DMS79 treated with DMSO at 0.1 percent for 48 hours (cell line): Measurements from ENCODE around the gene WRAP53.
"Not testable (repeated sequence)": the region's sequence is repeated elsewhere in the genome, so short reads cannot be mapped to it uniquely, and the experiment has no call there.

ENCODE experiments used
- DNase-seq: peaks from one replicate; lab custom pipeline; 2025; lab: John Stamatoyannopoulos, UW

The WRAP53 gene

DNA sequence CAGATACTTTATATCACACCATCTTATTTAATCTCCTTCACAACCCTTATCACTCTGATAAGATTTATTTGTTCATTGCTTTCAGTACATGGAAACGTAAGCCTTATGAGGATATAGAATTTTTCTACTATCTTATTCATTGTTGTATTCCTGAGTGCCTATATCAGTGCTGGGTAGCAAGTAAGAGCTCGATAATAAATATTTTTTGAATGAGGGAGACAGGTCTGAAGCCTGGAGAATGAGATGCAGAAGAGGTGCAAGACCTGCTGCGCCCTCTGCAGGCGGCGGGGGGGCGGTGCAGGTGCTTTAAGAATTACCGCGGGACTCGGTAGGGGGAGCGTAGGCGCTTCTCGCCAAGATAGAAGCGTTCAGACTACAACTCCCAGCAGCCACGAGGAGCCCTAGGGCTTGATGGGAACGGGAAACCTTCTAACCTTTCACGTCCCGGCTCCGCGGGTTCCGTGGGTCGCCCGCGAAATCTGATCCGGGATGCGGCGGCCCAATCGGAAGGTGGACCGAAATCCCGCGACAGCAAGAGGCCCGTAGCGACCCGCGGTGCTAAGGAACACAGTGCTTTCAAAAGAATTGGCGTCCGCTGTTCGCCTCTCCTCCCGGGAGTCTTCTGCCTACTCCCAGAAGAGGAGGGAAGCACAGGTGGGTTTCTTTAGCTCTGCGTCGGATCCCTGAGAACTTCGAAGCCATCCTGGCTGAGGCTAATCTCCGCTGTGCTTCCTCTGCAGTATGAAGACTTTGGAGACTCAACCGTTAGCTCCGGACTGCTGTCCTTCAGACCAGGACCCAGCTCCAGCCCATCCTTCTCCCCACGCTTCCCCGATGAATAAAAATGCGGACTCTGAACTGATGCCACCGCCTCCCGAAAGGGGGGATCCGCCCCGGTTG lies at the start of gene WRAP53:
Gene WRAP53, plus strand, starts transcription at position 570 of the 900 bp plus-strand sequence. Its CDS starts 172 bp downstream, at position 742.
- peak; percentile 98 for DNase-seq

DNA sequence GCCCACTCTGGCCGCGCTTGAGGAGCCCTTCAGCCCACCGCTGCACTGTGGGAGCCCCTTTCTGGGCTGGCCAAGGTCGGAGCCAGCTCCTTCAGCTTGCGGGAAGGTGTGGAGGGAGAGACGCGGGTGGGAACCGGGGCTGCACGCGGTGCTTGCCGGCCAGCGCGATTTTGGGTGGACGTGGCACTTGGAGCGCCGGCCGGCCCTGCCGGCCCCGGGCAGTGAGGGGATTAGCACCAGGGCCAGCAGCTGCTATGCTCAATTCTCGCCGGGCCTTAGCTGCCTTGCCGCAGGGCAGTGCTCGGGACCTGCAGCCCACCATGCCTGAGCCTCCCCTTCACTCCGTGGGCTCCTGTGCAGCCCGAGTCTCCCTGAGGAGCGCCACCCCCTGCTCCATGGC lies 47.5 kb upstream of the WRAP53 start:
- no peak for DNase-seq

DNA sequence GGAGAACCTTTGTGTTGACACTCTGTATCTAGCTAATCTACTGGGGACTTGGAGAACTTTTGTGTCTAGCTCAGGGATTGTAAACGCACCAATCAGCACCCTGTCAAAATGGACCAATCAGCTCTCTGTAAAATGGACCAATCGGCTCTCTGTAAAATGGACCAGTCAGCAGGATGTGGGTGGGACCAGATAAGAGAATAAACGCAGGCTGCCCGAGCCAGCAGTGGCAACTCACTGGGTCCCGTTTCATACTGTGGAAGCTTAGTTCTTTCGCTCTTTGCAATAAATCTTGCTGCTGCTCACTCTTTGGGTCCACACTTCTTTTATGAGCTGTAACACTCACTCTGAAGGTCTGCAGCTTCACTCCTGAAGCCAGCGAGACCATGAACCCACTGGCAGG lies 46.6 kb upstream of the WRAP53 start:
- DNase-seq, result not testable (repeated sequence)

DNA sequence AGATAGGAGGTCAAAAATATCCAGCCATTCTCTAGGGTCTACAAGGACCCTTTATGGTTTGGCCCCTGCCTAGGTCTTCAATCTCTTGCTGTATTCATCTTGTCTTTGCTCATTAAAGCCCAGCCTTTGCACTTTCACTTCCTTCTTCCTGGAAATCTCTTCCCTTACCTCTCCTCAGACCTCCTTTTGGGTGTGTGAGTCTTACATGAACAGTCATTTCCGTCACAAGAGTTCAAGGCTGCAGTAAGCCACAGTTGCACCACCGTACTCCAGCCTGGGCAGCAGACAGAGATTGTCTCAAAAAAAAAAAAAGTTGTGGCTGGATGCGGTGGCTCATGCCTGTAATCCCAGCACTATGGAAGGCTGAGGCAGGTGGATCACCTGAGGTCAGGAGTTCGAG lies 43.5 kb upstream of the WRAP53 start:
- DNase-seq, result no peak

DNA sequence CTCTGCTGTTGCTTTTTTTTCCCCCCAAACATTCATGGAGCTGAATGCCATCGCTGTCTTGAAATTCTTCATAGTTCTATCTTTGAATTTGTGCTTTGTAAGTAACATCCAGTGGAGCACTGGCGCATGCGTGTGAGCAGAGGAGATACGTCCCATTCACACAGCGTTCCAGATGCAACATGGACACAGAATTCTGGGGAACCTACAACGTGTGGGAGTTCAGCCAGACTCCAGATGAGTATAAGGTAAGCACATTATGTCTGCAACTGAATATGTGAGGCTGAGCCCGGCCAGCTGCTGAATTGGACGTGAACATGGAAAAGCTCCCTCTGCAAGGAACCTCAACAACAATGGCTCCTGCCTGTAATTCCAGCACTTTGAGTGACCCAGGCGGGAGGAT lies 41.8 kb upstream of the WRAP53 start:
- no peak for DNase-seq

DNA sequence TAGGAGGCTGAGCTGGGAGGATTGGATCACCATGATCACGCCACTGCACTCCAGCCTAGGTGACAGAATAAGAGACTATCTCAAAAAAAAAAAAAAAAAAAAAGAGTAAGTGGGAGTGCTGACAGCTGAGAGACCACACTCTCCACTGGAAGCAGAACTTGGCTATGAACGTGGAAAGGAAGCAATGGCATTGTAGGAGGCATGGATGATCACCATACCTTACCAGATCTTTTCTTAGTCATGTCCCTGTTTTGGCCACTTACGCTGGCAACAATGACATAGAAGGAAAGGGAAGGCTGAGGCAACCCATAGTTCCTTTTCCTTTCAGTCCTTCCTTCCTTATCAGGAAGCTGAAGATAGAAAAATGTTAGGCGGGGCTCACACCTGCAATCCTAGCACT lies 41.3 kb upstream of the WRAP53 start:
- DNase-seq, result no peak

DNA sequence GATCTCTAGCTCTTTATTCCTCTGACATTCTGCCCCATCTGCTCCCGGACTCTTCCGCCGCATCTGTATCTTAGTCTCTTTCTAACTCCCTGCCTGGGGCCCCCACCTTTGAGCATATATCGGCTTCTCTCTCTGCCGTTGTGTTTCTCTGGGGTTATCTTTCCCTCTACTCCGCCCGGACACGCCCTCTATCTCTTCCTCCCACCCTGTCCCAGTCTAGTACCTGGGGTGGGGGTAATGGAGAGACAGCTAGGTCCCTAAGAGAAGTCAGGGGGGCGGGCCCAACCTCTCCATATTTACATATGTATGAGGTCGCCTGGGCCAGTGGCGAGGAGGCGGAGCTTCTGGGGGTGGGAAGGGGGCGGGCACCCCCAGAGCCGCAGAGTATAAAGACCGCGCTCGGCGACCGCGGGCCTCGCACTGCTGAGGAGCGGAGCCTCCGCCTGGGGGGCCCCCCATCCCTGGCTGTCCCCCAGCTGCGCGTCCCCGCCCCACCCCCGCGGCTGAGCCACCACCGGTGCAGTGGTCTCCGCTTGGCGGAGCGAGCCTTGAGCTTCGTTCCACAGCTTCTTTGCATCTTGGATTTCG lies 37.7 kb upstream of the WRAP53 start, which contains the start of gene ATP1B2:
Gene ATP1B2, plus strand, starts transcription at position 418 of the 588 bp plus-strand sequence. CDS start 593 bp downstream, outside the sequence.
- peak; percentile 39 for DNase-seq

DNA sequence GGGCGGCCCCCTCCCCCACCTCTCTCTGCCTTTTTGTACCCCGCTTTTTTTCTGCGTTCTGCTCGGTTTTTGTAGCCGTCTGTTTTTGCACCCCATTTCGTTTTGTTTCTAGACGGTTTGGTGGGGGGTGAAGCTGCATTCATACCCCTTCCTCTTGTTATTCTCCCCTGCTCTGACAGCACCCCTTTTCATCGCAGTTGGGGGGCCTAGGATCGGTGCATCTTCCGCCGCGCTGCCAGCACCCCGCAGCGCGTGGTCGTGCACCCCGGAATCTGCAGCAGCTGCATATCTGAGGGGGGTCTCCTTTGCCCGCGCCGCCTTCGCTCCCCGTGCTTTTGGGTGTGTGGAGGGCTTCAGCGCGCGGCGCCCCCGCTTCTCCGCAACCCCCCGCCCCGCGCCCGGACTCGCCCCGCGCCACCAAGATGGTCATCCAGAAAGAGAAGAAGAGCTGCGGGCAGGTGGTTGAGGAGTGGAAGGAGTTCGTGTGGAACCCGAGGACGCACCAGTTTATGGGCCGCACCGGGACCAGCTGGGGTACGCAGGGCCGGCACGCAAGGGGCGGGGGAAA lies 37.1 kb upstream of the WRAP53 start:
- DNase-seq, result no peak

DNA sequence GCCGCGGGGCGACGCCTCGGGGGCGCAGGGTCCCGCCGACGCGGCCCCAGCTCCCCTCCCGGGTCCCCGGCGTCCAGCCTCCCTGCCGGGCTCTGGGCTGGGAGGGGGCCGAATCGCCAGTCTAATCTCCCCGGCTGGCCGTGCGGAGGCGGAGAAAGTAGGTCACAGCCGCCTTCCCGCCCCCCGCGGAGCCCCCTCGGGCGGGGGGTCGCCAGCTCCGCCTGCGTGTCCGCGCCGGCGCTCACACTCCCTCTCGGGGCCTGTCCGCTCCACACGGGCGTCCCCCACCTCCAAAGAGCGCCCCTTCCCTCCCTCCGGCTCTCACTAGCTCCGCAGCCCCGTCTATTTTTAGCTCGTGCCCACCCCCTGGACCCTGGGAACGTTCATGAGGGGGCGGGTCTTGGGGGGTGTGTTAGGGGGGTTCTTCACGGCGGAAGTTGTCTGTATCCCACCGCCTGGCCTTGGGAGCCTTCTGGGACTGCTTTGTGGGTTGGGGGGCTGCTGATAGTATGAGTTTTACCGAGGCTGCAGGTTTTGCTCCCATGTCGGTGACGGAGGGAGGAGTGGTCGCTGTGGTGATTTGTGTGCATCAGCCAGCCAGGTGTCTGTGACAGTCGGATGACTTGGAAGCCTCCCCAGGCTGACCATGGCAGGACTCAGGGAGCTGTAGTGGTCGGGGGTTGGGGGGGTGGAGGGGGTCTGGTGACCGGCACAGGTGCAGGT lies 36.5 kb upstream of the WRAP53 start:
- no peak for DNase-seq

DNA sequence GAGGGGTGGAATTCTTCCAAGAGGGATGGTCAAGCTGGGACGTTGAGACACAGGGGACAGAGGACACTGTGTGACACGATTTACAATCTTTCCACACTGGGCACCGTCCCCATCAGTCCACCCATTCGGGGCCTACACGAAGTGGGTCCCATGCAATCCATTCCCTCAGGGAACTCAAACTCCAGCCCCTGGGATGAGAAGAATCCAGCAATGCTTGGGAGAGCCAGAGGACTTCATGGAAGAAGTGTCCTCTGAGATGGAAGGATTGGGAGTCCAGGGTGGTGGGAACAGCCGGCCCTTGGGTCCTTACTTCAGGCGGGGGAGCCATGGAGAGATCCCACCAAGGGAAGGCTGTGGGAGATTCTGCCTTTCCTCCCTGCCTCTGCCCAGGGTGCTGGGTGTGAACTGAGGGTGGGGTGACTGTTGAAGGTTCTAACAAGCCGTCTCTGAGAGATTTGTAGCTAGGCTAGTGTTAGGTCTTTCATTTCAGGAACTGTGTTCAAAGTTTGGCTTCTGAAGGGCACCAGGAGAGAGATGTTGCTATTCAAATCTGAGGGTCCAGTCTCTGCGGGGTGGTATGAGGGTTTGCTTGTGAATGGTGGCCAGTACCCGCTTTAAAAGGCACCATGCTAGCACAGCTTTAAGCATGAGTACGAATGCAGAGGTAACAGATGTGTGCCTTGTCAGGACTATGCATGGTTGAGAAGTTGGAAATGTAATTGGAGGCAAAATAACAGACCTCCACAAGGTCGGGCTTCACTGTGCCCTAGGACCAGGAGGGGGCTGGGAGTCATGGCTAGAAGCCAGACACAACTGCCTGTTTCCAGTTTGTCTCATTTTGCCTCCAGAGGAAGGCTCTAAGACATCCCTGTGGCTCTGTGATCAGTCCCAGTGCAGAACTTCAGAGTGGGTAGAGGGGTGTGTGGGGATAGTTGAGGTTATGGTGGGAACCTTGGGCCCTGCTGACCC lies 35.6 kb upstream of the WRAP53 start:
- DNase-seq, result no peak

DNA sequence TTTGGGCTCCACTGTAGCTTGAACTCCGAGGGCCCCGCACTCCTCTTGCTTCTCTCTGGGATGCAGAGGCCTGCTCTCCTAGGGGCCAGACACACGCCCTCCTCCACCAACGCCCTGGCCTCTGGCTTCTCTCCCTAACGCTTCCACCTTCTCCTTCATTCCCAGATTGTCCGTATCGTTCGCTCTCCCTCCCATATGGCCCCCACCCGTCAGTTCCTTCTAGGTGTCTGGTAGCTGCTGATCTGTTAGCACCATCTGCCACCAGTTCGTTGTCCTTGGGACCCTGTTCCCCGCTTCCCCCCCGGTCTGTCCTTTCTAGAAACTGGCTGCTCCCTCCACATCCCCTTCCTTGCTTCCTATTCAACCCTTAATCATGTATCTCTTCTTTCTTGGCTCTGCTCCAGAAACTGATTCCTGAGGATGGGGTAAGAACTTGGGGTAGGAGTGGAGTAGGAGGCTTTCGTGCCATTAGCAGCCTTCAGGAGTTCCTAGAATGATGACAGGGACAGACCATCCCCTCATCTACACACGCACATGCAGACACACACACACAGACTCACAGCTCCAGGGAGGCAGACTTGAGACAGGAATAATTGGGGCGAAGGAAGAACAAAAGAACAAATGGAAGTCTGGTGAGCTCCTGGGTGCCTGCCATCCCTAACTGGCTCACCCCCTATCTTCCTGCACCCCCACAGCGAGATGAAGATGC lies 33.3 kb upstream of the WRAP53 start:
- DNase-seq, result no peak

DNA sequence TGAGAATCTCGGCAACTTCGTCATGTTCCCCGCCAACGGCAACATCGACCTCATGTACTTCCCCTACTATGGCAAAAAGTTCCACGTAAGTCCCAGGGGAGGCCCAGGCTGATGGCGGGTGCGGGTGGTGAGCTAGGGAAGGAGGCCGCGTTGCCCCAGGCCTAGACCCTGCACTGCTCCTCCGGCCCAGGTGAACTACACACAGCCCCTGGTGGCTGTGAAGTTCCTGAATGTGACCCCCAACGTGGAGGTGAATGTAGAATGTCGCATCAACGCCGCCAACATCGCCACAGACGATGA lies 32.8 kb upstream of the WRAP53 start:
- no peak for DNase-seq

DNA sequence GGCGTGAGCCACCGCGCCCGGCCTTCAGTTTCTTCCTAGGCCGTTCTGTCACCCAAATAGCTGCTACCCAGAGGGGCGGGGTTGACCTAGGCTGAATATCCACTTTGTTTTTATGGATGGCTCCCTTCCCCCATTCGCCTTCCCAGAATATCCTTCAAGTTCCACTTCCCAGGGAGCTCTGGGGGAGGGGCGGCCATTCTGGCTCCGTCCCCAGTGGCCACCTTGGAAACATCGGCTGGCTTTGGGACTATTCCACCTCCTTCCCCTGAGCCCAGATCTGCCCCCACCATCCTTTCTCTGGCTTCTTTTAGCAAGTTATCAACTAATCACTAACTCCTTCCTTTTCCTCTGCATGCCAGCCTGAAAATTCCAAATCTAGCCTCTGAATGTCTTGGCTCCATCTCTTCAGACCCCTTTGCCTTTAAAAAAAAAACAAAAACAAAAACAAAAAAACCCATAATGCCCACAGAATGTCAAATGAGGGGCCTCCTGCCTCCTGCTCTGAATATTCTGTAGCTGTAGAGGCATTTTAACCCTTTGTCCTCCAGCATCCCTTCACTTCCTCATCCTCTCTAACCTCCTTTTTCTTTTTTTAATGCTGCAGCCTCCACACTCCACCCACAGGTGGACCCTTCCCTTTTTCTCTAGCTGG lies 31.2 kb upstream of the WRAP53 start:
- no peak for DNase-seq

DNA sequence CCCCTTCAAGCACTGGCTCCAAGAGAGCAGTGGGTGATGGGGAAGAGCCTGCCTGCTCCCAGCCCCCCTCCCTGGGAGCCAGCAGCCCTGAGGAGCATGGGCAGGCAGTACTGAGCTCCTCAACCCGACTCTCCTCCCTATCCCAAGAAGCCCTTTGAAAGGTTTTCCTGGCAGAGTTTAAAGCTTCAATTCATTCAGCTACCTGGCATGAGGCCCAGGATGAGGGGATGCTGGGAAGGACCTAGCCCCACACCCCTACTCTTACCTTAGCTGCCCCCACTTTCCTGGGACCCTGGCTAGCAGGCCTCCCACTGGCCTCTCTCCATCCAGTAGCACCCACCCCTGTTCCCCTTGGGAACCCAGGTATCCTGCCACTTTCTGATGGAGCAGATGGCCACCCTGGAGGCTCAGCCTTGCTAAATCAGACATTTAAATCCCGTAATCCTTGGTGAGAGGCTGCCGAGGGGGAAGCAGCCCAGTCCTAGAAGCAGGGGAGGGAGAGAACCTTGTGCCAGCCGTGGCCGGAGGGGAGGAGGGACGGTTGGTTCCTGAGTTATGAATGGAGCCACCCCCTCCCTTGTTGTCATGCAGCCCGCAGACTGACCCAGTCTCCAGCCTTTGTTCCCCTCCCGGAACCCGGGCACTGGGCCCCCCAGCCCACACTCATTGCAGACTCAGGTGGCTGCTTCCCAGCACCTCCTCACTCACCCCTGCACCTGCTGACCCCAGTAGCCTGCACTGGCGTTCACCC lies 20.4 kb upstream of the WRAP53 start:
- DNase-seq, result no peak

DNA sequence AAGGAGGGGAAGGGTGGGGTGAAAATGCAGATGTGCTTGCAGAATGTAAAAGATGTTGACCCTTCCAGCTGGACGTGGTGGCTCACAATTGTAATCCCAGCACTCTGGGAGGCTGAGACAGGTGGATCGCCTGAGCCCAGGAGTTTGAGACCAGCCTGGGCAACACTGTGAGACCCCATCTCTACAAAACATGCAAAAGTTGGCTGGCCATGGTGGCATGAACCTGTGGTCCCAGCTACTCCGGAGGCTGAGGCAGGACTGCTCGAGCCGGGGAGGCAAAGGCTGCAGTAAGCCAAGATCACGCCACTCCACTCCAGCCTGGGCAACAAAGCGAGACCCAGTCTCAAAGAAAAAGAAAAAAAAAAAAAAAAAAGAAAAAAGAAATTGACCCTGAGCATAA lies 19.8 kb upstream of the WRAP53 start:
- DNase-seq, result no peak

DNA sequence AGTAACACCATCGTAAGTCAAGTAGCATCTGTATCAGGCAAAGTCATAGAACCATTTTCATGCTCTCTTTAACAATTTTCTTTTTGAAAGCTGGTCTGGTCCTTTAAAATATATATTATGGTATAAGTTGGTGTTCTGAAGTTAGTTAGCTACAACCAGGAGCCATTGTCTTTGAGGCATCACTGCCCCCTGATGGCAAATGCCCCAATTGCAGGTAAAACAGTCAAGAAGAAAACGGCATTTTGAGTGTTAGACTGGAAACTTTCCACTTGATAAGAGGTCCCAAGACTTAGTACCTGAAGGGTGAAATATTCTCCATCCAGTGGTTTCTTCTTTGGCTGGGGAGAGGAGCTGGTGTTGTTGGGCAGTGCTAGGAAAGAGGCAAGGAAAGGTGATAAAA lies 15.0 kb upstream of the WRAP53 start:
- no peak for DNase-seq

DNA sequence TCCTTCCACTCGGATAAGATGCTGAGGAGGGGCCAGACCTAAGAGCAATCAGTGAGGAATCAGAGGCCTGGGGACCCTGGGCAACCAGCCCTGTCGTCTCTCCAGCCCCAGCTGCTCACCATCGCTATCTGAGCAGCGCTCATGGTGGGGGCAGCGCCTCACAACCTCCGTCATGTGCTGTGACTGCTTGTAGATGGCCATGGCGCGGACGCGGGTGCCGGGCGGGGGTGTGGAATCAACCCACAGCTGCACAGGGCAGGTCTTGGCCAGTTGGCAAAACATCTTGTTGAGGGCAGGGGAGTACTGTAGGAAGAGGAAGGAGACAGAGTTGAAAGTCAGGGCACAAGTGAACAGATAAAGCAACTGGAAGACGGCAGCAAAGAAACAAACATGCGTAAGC lies 13.3 kb upstream of the WRAP53 start:
- DNase-seq, result no peak

DNA sequence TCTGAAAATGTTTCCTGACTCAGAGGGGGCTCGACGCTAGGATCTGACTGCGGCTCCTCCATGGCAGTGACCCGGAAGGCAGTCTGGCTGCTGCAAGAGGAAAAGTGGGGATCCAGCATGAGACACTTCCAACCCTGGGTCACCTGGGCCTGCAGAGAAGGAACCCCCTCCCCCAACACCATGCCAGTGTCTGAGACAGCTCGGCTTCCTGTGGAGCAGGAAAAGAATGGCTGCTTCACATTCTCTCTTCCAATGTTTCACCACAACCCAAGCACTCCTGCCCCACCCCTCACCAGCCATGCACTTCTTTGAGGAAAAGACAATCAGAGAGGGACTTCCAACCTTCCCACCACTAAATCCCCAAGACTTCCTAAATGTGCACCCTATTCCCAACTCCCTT lies 11.7 kb upstream of the WRAP53 start:
- no peak for DNase-seq

DNA sequence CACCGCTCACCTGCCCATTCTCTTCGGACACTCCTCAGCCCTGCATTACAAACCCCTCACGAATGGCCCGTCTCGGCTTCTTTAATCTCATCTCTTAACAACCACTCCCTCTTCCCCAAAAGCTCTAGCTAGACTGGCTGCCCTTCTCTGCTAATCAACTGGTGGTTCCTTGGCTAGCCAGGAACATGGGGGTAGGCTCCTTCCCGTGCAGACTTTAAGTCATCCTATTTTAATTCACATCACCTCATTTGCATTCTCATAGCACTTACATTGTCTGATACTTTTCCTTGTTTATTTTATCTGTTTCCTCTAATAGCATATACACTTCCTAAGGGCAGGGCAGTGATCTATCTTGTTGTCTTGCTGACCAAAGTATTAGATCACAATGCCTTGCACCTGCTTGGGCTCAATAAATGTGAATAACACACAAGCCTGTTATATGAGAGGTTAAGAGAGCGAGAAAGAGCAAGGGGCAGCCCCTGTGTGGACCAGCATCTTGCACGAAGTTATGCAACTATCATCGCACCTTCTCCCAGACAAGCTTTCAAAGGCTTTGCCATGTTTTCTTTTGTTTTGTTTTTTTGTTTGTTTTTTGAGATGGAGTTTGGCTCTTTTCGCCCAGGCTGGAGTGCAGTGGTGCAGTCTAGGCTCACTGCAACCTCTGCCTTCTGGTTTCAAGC lies 10.7 kb upstream of the WRAP53 start:
- DNase-seq, result no peak
